Measurements from ENCODE around the gene PTGES3.

DNA sequence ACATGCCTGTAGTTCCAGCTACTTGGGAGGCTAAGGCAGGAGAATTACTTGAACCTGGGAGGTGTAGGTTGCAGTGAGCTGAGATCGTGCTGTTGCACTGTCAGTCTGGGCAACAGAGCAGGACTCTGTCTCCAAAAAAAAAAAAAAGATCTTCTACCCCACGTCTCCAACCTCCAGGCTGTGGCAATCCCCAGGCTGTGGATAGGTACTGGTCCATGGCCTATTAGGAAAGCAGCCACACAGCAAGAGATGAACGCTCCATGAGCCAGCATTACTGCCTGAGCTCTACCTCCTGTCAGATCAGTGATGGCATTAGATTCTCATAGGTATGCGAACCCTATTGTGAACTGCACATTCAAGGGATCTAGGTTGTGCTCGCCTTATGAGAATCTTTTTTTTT is 6.1 kb upstream of the PTGES3 start:
- TF ChIP-seq CTCF (IDR thresholded peaks at IDR 0.05; ENCODE audit: low read depth, low read length) (no peak), EZH2phosphoT487 (IDR thresholded peaks at IDR 0.05; ENCODE audit: low read depth) (no peak)
